ENCODE measurements around the gene FIZ1. TPM values are rescaled to one million over a fixed set of nuclear protein-coding genes. Genes with fewer than 3 reads are reported as not detected.
A peak's percentile ranks its signal among the peaks of the same experiment; 100 is the strongest.

The FIZ1 gene
- total and polyA plus RNA-seq, 4 donors: 2.3 to 26.5 (median 15.4) TPM

DNA sequence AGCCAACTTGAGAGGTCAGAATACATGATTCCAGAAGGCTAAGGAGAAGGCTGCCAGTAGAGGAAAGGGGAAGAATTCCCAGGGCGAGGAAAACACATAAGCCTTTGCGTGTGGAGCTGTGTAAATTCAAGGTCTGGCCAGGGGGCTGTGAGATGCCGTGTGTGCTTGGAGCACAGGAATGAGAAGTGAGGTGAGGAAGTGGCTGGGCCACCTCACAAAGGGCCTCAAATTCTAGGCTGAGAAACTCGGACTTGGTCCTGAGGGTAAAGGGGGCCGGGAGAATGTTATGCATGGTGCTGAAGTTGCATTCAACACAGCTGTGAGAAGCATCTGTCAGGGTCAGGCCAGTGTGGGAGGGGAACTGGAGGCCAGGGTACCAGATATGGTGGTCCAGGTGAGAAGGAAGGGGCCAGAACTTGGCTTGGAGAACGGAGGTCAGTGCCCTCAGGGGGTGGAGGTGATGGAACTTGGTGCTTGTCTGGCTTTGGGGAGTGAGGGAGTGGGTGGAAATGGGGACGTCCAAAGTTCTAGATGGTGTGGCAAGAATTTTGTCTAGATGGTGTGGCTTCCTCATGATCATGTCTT is 36.6 kb upstream of the FIZ1 start:
- WGBS (ENCODE audit: insufficient coverage): 77% methylated on average over 7 of the region's 7 CpGs
- no peaks in the 10 kb centered on the region for H3K9me3 ChIP-seq (ENCODE audit: control insufficient read depth, insufficient read depth, low read length)
- H3K27me3 ChIP-seq (ENCODE audit: control insufficient read depth, insufficient read depth, low read length): no peaks in the 10 kb centered on the region
- peaks cover 53% of the 10 kb centered on the region for H3K4me1 ChIP-seq (ENCODE audit: control insufficient read depth, insufficient read depth, low read length)
- H3K36me3 ChIP-seq (ENCODE audit: control insufficient read depth, insufficient read depth, low read length): peaks cover 14% of the 10 kb centered on the region
- H3K4me3 ChIP-seq (ENCODE audit: low read depth, low read length): peak overlapping the region; percentile 87
- DNase-seq (ENCODE audit: low read depth in 4 of 6, low spot score in 6 of 6): no peak
- H3K27ac ChIP-seq (ENCODE audit: low read depth, low read length): no peak overlapping the region

DNA sequence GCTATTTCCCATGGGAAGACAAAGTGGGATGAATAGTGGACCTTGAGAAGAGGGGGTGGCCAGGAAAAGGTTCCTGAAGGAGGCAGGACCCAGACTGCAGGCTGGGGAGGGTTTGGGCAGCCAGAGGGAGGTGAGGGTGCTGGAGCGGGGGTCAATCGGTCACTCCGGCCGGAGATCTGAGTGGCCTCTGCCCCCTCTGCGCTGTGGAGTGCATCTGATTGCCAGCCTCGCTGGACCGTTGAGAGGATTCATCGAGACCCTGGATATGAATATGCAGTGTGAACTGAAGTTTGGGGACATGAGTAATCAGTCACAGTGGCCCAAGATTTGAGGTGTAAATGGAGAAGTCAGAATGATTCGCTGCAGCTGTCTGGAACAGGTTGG is 36.0 kb upstream of the FIZ1 start:
- H3K27me3 ChIP-seq (ENCODE audit: control insufficient read depth, insufficient read depth, low read length): no peaks in the 10 kb centered on the region
- H3K4me3 ChIP-seq (ENCODE audit: low read depth, low read length): peak overlapping the region; percentile 87
- 8% methylated on average over 9 of the region's 9 CpGs for WGBS (ENCODE audit: insufficient coverage)
- peaks cover 50% of the 10 kb centered on the region for H3K4me1 ChIP-seq (ENCODE audit: control insufficient read depth, insufficient read depth, low read length)
- no peak for DNase-seq (ENCODE audit: low read depth in 4 of 6, low spot score in 6 of 6)
- peaks cover 14% of the 10 kb centered on the region for H3K36me3 ChIP-seq (ENCODE audit: control insufficient read depth, insufficient read depth, low read length)
- H3K9me3 ChIP-seq (ENCODE audit: control insufficient read depth, insufficient read depth, low read length): no peaks in the 10 kb centered on the region
- peak overlapping the region; percentile 90 for H3K27ac ChIP-seq (ENCODE audit: low read depth, low read length)

GRCh38 chr19:55633861-55634260 is 34.5 kb upstream of the FIZ1 start:
- H3K27ac ChIP-seq (ENCODE audit: low read depth, low read length): no peak overlapping the region
- no peak for DNase-seq (ENCODE audit: low read depth in 4 of 6, low spot score in 6 of 6)
- 97% methylated on average over 8 of the region's 8 CpGs for whole genome bisulfite sequencing (ENCODE audit: insufficient coverage)
- H3K27me3 ChIP-seq (ENCODE audit: control insufficient read depth, insufficient read depth, low read length): no peaks in the 10 kb centered on the region
- H3K9me3 ChIP-seq (ENCODE audit: control insufficient read depth, insufficient read depth, low read length): no peaks in the 10 kb centered on the region
- peaks cover 14% of the 10 kb centered on the region for H3K36me3 ChIP-seq (ENCODE audit: control insufficient read depth, insufficient read depth, low read length)
- H3K4me3 ChIP-seq (ENCODE audit: low read depth, low read length): no peak overlapping the region
- peaks cover 36% of the 10 kb centered on the region for H3K4me1 ChIP-seq (ENCODE audit: control insufficient read depth, insufficient read depth, low read length)

- H3K9me3 ChIP-seq (ENCODE audit: control insufficient read depth, insufficient read depth, low read length): no peaks in the 10 kb centered on the region
- DNase-seq (ENCODE audit: low read depth in 4 of 6, low spot score in 6 of 6): peak in 5 of 6 donors; percentile 77 to 97 (median 84)
- no CpG with 5 or more reads among the region's 3 CpGs for WGBS (ENCODE audit: insufficient coverage)
- H3K36me3 ChIP-seq (ENCODE audit: control insufficient read depth, insufficient read depth, low read length): peaks cover 9% of the 10 kb centered on the region
- H3K27me3 ChIP-seq (ENCODE audit: control insufficient read depth, insufficient read depth, low read length): no peaks in the 10 kb centered on the region
- H3K4me1 ChIP-seq (ENCODE audit: control insufficient read depth, insufficient read depth, low read length): peaks cover 29% of the 10 kb centered on the region
- no peak overlapping the region for H3K4me3 ChIP-seq (ENCODE audit: low read depth, low read length)
- peak overlapping the region; percentile 50 for H3K27ac ChIP-seq (ENCODE audit: low read depth, low read length)
Observed at GRCh38 chr19:55632463-55632834, 33.1 kb upstream of the FIZ1 start.

DNA sequence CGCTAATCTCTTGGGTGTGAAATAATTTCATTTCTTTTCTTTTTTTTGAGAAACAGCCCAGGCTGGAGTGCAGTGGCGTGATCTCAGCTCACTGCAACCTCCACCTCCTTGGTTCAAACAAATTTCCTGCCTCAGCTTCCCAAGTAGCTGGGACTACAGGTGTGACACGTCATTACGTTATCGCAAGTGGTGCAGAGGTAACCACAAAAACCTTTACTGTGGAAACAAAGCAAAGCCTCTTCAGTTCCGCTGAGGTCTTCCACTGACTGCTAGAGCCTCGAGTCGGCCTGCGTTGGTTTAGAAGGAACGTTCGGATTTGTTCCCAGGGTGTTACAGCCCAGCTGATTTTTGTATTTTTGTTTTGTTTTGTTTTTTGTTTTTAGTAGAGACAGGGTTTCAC is 27.0 kb upstream of the FIZ1 start:
- Histone ChIP-seq H3K9me3 (ENCODE audit: control insufficient read depth, insufficient read depth, low read length) (no peaks in the 10 kb centered on the region), H3K27me3 (ENCODE audit: control insufficient read depth, insufficient read depth, low read length) (no peaks in the 10 kb centered on the region), H3K27ac (ENCODE audit: low read depth, low read length) (no peak overlapping the region), H3K4me3 (ENCODE audit: low read depth, low read length) (no peak overlapping the region), H3K4me1 (ENCODE audit: control insufficient read depth, insufficient read depth, low read length) (peaks cover 5% of the 10 kb centered on the region), H3K36me3 (ENCODE audit: control insufficient read depth, insufficient read depth, low read length) (peaks cover 15% of the 10 kb centered on the region)
- 95% methylated on average over 11 of the region's 11 CpGs for WGBS (ENCODE audit: insufficient coverage)
- no peak for DNase-seq (ENCODE audit: low read depth in 4 of 6, low spot score in 6 of 6)

DNA sequence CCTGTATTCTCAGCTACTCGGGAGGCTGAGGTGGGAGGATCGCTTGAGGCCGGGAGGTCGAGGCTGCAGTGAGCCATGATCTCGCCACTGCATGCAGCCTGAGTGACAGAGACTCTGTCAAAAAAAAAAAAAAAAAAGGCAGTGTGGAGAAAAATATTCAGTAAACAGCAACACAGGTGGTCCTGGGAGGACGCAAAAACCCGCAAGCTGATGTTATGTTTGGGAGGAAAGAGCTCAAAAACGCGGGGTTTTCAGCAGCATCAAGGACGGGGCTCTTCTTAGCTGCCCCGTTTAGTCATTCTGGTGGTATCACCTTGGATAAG is 25.6 kb upstream of the FIZ1 start:
- H3K9me3 ChIP-seq (ENCODE audit: control insufficient read depth, insufficient read depth, low read length): no peaks in the 10 kb centered on the region
- H3K27me3 ChIP-seq (ENCODE audit: control insufficient read depth, insufficient read depth, low read length): no peaks in the 10 kb centered on the region
- no peak for DNase-seq (ENCODE audit: low read depth in 4 of 6, low spot score in 6 of 6)
- peaks cover 5% of the 10 kb centered on the region for H3K4me1 ChIP-seq (ENCODE audit: control insufficient read depth, insufficient read depth, low read length)
- peaks cover 26% of the 10 kb centered on the region for H3K36me3 ChIP-seq (ENCODE audit: control insufficient read depth, insufficient read depth, low read length)
- H3K4me3 ChIP-seq (ENCODE audit: low read depth, low read length): peak overlapping the region; percentile 74
- 56% methylated on average over 9 of the region's 11 CpGs for WGBS (ENCODE audit: insufficient coverage)
- H3K27ac ChIP-seq (ENCODE audit: low read depth, low read length): peak overlapping the region; percentile 98

DNA sequence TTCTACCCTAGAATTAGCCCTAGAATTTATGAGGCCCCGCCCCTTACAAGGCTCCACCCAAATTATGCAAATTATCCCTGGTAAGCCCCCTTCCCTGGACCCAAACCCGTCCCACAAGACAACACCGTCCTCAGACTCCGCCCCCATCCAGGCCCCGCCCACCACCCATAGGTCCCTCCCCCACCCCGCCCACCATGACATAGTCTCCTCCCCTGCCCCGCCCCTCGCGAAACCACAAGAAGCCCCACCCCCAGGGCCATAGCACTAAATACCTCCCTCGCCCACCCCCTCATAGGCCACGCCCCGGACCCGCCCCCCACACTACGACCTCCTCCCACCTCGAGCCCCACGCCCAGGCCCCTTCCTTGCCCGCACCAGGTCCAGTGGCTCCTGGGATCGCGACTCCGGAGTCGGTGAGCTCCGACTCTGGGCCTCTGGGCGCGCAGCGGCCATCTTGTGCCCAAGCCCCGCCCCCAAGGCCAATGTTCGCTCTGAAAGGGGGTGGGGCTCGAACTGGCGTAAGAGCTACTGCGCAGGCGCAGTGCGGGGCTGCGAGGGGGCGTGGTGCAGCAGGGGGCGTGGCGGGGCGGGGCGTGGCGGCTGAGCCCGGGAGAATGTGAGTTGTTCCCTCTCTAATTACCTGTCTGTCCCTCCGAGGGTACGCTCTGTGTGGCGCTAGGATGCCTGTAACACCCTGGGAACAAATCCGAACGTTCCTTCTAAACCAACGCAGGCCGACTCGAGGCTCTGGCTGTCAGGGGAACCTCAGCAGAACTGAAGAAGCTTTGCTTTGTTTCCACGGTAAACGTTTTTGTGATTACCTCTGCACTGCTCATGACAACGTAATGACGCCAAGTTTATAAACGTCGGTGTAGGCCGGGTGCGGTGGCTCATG is 25.0 kb upstream of the FIZ1 start, which contains the start of gene ZNF784:
Gene ZNF784, minus strand, starts transcription at position 458 of the 895 bp plus-strand sequence. Its CDS starts 5 bp downstream, at position 453.
- H3K27me3 ChIP-seq (ENCODE audit: control insufficient read depth, insufficient read depth, low read length): no peaks in the 10 kb centered on the region
- H3K4me1 ChIP-seq (ENCODE audit: control insufficient read depth, insufficient read depth, low read length): peaks cover 5% of the 10 kb centered on the region
- WGBS (ENCODE audit: insufficient coverage): under 1% methylated on average over 43 of the region's 56 CpGs
- H3K36me3 ChIP-seq (ENCODE audit: control insufficient read depth, insufficient read depth, low read length): peaks cover 26% of the 10 kb centered on the region
- H3K9me3 ChIP-seq (ENCODE audit: control insufficient read depth, insufficient read depth, low read length): no peaks in the 10 kb centered on the region
- peak within 1 kb of the TSS; percentile 74 for H3K4me3 ChIP-seq (ENCODE audit: low read depth, low read length)
- peak; percentile 84 to 99 (median 92) for DNase-seq (ENCODE audit: low read depth in 4 of 6, low spot score in 6 of 6)
- peak within 1 kb of the TSS; percentile 98 for H3K27ac ChIP-seq (ENCODE audit: low read depth, low read length)

DNA sequence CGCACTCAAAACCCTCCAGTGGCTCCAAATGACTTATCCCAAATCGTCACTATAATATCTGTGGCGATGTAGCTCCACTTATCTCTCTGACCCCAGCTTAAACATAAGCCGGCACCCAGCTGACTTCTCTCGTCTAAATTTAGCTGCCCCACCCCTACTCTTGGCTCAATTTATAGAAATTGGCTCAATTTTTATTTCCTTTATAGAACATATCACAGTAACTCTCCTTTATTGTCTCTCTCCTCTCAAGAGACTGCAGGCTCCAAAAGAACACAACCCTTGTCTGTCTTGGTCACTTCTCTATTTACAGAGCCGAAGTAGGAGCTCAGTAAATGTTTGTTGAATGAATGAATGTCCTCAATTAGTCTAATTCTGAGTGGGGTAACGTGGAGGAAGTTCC is 24.2 kb upstream of the FIZ1 start:
- H3K4me3 ChIP-seq (ENCODE audit: low read depth, low read length): no peak overlapping the region
- DNase-seq (ENCODE audit: low read depth in 4 of 6, low spot score in 6 of 6): no peak
- peaks cover 26% of the 10 kb centered on the region for H3K36me3 ChIP-seq (ENCODE audit: control insufficient read depth, insufficient read depth, low read length)
- no peaks in the 10 kb centered on the region for H3K27me3 ChIP-seq (ENCODE audit: control insufficient read depth, insufficient read depth, low read length)
- peaks cover 5% of the 10 kb centered on the region for H3K4me1 ChIP-seq (ENCODE audit: control insufficient read depth, insufficient read depth, low read length)
- H3K9me3 ChIP-seq (ENCODE audit: control insufficient read depth, insufficient read depth, low read length): no peaks in the 10 kb centered on the region
- peak overlapping the region; percentile 98 for H3K27ac ChIP-seq (ENCODE audit: low read depth, low read length)
- WGBS (ENCODE audit: insufficient coverage): 74% methylated on average over 5 of the region's 7 CpGs

- DNase-seq (ENCODE audit: low read depth in 4 of 6, low spot score in 6 of 6): no peak
- WGBS (ENCODE audit: insufficient coverage): 94% methylated on average over 5 of the region's 7 CpGs
Observed at GRCh38 chr19:55623130-55623529, 23.8 kb upstream of the FIZ1 start.

More at GRCh38 chr19:55623130-55623529, 23.8 kb upstream of the FIZ1 start:
- H3K4me3 ChIP-seq (ENCODE audit: low read depth, low read length): no peak overlapping the region
- H3K9me3 ChIP-seq (ENCODE audit: control insufficient read depth, insufficient read depth, low read length): no peaks in the 10 kb centered on the region
- H3K36me3 ChIP-seq (ENCODE audit: control insufficient read depth, insufficient read depth, low read length): peaks cover 30% of the 10 kb centered on the region
- peaks cover 5% of the 10 kb centered on the region for H3K4me1 ChIP-seq (ENCODE audit: control insufficient read depth, insufficient read depth, low read length)
- H3K27ac ChIP-seq (ENCODE audit: low read depth, low read length): no peak overlapping the region
- H3K27me3 ChIP-seq (ENCODE audit: control insufficient read depth, insufficient read depth, low read length): no peaks in the 10 kb centered on the region
